GM12872 (cell line): ENCODE measurements around the gene SULT1C3.

Source experiments
- CTCF ChIP-seq: IDR thresholded peaks from 3 replicates; pipeline ENCODE4 v1.5.1; 2011; ENCODE audit warnings: low read depth, mild to moderate bottlenecking, low read length, moderate library complexity; ENCODE audit not compliant: insufficient read depth

Gene SULT1C3

GRCh38 chr2:108240966-108241365 lies 1.2 kb downstream of the SULT1C3 start:
- no peak for TF ChIP-seq CTCF

GRCh38 chr2:108243566-108243965 lies 3.8 kb downstream of the SULT1C3 start:
- TF ChIP-seq CTCF, result no peak

- no peak for TF ChIP-seq CTCF
Observed at GRCh38 chr2:108244667-108245414, 5.1 kb downstream of the SULT1C3 start.

GRCh38 chr2:108253106-108253505 lies 13.3 kb downstream of the SULT1C3 start:
- no peak for TF ChIP-seq CTCF

GRCh38 chr2:108257757-108258331 lies 18.1 kb downstream of the SULT1C3 start:
- no peak for TF ChIP-seq CTCF

GRCh38 chr2:108260773-108261172 lies 21.0 kb downstream of the SULT1C3 start:
- no peak for TF ChIP-seq CTCF

- TF ChIP-seq CTCF, result no peak
Observed at GRCh38 chr2:108262036-108262435, 22.3 kb downstream of the SULT1C3 start.
